D341Med (cell line): ENCODE measurements around the gene GRIK3.

Source experiments
- DNase-seq: peaks from one replicate; pipeline ENCODE4 v3.0.0; 2012; ENCODE audit warnings: low spot score

GRIK3 gene

DNA sequence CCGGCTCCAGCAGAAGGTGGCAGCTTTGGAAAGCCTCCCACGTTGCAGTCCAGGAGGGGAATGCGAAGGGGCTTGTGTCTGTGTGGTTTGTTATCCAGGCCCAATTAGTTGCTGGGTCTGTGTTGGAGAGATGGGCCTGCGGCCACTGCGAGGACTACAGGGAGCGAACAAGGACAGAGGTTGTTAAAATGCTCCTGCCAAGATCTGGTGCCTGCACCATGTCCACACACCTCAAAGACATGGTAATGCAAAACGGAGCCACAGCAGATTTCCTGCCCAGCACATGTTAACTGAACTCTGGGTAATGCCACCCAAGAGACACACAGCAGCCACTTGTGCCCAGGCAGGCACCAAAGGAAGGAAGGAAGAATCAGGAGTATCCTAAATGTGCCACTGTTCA, 18.6 kb downstream of the GRIK3 start:
- DNase-seq: no peak

DNA sequence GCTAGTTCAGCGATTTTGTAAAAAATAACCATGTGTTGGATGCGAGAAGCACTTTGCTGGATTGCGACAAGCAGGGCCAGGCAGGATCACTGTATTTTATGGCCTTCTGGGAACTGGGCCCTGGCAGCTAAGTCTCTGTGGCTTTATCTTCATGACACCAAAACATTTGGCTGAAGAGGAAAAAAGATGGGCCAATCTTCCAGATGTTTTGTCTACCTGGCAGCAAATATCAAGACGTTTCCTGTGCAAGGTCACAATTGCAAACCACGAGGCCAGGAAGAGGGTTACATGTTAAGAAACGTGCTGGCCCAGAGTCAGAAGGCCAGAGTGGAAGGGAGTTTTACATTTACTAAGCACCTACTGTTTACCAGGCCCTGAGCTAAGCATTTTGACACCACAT, 22.1 kb downstream of the GRIK3 start:
- no peak for DNase-seq

DNA sequence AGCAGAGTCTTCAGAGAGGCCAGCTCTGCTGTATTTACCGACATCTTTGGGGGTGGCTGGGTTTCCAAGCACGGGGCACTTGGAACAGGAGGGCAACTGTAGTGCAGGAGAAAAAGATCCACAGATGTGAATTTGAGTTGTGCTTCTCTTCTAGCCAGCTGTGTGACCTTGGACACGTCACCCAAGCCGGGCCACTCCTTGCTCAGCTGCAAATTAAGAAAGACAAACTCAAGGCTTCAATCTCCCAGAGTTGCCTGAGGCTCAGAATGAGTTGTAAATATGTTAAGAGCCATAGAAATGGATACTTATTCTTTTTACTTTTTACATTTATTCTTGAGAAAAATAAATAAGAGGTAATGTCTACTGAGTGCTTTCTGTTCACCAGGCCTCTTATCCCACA, 24.3 kb downstream of the GRIK3 start:
- DNase-seq: no peak

DNA sequence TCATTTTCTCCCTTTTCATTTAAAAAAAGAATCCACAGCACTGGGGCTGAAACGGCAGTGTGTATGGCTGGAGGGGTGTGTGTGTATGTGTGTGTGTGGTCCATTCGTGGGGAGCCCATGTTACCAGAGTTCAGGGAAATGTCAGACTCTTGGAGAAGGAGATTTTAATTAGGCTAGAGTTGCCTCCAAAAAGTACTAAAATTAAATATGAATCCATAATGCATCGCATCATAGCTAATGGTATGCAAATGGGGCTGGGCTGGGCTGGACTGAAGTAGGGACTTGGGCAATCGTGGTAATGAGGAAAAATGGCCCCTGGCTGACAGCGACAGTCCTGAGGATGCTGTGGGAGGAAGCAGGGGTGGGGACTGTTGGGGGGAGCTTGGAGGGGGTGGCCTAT, 24.8 kb downstream of the GRIK3 start:
- no peak for DNase-seq

DNA sequence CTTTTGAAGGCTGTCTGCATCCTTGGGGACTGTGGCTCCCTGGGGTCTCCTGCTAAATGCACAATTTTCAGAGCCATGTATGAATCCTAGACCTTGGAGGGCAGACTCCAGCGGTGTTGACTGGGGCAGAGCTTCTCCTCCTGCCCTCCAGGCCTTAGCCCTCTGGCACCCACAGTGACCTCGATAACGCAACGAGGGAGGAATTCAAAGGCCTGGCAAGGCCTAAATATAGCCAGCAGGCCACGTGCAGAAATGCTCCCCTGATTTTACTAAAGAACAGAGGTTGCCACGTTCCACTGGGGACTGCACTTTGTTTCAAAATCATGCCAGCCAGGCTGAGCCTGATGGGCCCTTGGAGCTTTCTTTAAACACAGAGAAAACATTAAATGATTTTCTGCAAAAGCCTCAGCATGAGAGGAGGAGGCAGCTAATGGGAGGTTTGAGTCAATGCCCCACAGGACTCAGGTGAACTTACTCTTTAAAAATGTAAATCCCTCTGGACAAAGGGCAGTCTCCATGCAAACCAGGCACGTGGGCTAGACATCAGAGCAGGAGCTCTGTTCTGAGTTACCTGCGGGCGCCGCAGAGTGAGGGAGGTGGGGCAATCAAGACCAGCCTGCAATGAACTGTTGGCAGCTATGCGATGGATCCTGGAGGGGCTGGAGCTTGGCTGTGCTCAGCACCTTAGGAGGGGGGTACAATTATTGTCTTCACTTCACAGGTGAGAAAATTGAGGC, 28.0 kb downstream of the GRIK3 start:
- no peak for DNase-seq

DNA sequence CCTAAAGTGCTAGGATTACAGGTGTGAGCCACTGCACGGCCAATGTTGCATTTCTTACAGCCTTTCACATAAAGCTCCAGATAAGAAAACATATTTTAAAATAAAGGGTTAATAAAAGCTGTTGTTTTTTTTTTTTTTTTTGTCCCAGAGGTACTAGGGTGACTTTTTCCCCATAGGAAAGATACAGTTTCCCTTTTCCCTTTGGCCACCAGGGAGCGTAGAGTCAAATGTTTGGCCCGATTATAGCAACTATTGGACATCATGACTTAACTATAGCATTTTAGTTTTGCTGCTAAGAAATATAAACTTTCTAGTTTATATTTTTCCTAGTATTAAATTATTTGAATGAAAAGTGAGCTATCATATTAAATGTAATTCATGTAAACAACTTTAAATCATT, 31.4 kb downstream of the GRIK3 start:
- no peak for DNase-seq

DNA sequence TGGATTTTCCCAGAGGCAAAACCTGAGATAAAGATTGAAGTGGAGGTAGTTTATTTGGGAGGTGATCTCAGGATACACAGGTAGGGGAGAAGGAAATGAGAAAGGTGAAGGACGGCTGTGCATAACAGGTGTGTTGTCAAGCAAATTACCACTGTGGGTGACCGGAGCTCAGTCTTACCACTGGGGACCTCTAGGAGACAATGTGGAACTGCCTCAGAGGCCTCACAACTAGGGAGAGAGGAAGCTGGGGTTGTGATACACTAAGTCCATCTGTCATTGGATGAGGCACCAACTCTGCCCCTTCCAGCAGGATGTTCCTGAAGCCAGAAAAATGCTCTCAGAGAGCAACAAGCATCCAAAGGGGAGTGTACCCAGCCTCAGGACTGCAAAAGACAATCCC, 32.6 kb downstream of the GRIK3 start:
- no peak for DNase-seq

DNA sequence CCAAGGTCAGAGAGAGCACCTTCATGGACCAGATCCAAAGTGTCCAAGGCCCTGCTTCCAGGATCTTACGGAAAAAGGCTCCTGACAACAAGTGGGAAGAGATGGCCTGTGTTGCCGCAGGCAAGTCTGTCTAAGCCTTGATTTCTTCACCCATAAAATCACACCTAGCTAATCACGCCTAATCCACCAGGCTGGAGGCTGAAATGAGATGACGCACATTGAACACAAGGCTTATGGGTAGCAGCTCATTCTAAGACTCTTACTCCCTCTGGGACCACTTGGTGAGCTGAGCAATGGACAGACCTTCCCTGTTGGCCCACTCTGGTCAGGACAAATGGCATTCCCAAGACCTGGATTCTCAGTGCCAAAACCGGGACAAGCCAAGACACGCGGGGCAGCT, 38.2 kb downstream of the GRIK3 start:
- peak; percentile 59 for DNase-seq

DNA sequence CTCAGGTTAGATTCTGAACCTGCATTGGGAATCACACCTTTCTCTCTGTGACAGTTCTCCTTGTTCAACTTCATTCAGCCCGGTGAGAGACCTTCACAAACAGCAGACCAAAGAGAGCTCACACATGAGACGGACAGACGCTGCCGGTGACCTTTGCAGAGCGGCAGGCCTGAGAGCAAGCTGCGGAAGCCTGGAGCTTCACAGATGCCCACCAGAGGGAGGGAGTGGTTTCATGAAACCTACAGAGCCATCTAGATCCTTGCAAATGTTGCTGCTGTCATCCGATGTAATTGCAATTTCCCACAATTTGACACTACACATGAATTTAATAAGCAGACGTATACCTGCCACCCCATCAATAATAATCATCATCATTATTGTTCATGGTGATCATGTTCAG, 39.4 kb downstream of the GRIK3 start:
- no peak for DNase-seq

DNA sequence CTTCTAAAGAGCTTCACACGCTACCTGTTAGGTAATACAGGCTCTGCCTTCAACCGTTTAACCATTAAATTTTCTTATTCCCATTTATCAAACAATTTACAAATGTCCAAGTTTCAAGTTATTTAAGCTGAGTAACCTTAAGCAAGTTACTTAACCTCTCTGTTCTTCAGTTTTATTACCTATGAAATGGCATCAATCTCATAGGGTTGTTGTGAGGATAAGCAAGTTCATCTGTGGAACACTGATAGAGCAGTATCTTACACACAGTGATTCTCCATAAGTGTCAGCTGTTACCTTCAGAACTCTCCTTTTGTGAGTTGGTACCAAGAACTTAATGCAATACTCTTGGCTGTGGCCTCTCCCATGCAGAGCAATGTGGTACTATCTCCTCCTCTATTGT, 40.0 kb downstream of the GRIK3 start:
- DNase-seq: no peak

DNA sequence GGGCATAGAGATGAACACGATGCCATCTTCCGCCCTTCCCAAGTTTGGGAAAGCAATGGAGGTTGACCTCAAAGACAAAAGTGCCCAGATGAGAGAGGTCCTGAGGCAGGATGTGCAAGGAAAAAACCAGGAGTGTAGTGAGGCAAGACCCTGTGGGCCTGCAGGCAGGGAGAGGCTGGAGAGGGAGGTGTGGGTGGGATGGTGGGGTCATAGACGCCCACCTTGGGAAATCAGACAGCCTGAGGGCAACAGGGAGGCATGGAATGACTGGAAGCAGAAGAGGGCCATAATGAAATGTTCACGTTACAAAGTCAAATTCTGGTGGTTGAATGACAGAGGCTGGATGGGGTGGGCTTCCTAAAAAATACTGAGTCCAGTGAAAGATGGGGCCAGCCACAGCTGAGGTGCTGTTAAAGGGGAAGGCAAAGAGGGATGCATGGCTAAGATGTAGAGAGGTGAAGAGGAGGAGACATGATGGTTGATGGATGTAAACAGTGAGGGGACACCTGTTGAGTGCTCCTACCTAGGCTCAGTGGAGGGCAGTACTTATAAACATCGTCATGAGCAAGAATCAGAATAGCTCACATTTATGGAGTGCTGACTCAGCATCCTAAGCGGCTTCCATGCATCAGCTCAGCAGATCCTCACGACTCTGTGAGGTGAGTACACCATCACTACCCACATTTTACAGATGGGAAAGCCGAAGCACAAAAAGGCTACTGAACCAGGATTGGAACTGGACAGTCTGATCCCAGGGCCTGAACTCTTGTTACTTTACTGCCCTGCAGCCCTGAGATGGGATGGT, 42.0 kb downstream of the GRIK3 start:
- no peak for DNase-seq

DNA sequence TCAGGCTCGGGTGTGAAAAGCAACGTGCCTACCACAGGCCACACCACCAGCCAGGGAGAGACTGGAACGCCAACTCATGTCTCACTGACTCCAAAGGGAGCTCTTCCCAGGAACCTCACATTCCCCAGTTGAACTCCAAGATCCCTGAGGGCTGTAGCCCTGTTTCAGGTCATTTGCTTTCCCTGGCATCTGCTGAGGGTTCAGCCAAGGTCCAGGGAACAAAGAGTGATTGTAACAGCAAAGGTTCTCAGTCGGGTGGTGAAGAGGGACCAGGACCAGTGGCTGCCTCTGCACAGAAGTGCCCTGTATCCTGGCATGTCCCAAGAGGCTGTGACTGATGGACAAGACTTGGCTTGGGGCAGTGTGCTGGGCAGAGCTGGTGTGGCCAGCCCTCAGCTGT, 42.8 kb downstream of the GRIK3 start:
- DNase-seq: no peak

DNA sequence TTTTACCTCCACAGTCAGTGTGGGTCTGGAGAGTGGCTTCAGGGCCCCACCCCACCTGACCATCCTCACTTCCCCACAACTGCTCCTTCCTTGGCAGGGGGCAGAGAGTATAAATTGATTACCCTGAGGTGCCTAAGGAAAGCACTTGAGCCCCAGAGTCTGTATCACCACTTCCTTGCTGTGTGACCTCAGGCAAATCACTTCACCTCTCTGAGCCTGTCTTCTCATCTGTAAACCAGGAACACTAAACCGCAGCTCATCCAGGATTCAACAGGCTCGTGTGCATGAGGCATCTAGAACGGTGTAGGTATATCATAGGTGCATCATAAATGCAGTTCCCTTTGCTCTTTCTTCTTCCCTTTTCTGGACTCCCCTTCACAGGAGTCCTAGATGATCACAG, 43.4 kb downstream of the GRIK3 start:
- no peak for DNase-seq

DNA sequence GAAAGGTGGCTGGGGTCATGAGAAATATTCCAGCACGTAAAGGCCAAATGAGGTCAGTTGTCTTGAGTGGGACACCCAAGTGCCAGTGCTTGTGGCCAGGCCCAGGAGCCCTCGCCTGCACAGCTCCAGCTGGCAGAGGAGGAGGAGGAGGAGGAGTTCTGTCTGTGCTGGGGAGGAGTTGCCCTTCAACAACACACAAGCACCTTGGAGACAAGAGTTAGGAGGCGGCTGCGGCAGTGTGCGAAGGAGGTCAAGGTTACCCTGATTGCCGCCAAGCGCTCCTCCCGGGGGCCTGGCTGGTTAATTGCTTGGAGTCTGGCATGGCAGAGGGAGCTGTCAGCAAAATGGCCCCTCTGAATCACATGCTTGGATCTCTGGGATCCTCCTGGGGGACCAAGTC, 45.1 kb downstream of the GRIK3 start:
- no peak for DNase-seq

DNA sequence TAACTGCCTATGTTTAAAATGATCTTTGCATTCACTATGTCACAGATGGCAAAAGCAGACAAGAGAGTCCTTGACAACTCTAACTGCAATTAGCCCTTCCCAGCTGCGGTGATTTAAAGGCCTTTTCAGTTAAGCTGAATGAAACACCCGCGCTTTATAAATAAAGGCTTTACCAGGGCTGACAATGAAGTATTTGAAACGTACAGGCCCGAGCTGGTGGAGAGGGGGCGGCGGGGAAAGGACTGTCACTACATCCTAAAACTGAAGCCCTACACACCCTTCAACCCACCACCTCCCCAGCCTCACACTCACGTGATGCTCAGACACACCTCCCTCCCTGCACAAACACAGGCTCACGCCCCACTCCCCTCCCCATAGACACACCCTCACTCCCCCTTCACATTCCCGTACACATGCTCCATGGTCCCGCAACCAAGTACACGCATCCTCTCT, 45.5 kb downstream of the GRIK3 start:
- no peak for DNase-seq

DNA sequence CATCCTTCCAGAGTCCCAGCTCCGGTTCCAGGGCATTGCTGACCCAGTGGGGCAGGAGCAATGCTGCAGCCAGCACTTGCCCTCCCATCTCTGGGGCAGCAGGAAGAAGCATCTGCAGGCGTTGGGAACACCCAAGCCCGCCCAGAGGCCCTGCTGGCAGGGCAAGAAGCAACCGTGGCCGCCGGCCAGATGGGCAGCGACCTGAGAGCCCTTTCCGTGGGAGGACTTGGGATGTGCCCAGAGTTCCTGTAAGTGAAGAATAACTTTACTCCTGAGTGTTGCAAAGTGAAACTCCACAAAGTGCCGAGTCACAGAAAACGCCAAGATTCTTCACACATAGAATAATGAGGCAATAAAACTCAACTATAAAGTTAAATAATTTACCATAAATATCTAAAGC, 46.0 kb downstream of the GRIK3 start:
- DNase-seq: no peak

DNA sequence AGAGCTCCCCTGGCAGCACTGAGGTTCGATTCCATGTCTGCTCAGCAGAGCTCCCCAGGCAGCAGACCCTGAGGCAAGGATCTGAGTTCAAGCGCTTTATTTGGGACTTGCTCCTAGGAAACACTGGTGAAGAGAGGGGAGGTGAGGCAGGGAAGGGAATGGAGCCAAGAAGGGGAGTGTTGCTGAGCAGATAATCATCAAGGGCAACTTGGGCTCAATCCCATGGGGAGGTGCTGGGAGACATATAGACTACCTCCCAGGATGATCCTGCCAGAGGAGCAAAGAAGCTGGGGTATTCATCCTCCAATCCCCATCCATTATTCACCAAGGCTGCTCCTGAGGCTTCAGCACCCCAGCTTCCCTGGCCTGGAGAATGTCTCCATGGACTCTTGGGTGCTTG, 47.0 kb downstream of the GRIK3 start:
- DNase-seq: no peak

DNA sequence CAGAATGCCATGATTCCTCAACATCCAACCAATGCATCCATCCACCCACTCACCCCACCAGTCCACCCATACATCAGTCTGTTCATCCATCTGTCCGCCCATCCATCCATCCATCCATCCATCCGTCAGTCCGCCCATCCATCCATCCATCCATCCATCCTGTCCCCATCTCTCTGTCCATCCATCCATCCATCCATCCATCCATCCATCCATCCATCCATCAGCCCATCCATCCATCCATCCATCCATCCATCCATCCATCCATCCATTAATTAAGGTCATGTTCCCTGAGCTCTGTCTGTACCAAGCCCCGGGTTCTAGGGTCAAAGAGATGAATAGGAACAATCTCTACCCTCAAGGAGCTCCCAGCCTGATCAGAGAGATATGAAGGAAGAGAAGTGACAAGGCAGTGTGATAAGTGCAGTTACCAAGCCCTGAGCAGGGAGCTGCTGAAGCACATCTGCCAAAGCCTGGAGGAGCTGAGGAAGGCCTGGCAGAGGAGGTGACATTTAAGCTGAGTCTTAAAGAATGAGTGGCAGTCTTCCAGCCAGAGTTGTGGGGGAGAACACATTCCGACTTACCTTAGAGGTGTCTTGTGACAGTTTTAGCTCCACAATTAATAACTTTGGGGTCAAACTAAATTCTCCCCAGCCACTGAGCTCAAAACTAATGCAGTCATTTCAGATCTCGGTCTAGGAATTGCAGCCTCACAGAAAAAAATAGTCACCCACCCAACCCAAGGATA, 47.9 kb downstream of the GRIK3 start:
- DNase-seq: no peak

DNA sequence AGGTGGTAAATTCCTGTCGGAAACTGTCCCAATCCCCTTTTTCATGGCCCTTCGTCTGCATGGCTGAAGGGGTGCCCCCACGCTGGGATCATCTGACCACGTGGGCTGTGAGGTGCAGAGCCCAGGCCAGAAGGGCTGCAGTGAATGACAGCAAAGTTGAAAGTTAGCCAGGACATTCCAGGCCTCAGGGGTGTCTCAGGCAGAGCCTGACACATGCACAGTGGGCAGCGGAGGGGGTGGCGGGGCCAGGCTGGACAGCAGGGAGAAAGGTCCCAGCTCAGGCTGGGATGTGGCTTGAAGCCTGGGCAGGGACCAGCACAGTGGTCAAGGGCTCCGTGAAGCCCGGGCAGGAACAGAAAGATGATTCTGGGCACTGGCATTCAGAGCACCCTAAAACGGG, 49.6 kb downstream of the GRIK3 start:
- no peak for DNase-seq

DNA sequence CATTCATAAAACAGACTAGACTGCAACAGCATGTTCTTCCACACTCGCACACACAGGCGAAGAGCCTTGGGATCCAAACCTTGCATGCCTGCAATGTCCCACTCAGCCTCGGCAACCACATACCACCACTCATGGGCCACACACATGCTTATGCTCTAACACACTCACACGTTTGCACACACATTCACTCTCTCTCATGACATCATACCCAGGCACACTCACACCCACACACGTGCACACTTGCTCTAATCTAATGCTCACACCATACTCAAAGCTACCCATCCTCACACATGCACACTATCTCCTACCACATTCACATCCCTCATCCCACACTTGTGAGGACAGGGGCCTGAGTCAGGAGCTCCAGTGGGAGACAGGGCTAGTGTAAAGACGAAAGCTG, 50.3 kb downstream of the GRIK3 start:
- DNase-seq: no peak

DNA sequence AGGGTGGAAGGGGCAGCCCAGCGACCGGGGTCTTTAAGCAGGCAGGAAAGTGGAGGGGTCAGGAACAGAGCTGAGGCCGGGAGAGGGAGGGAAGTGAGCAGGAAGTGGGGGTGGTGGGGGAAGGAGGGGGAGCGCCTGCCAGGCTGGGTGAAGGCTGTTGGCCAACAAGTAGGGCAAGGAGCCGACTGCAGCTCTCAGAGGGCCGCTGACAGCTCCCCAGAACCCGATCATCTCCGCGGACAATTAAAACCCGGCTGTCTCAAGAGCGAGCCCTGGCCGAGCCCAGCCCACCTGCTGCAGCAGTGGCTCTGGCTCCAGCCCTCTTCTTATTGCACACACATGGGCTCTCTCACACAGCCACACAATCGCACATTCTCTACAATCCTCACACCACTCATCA, 51.6 kb downstream of the GRIK3 start:
- DNase-seq: no peak

DNA sequence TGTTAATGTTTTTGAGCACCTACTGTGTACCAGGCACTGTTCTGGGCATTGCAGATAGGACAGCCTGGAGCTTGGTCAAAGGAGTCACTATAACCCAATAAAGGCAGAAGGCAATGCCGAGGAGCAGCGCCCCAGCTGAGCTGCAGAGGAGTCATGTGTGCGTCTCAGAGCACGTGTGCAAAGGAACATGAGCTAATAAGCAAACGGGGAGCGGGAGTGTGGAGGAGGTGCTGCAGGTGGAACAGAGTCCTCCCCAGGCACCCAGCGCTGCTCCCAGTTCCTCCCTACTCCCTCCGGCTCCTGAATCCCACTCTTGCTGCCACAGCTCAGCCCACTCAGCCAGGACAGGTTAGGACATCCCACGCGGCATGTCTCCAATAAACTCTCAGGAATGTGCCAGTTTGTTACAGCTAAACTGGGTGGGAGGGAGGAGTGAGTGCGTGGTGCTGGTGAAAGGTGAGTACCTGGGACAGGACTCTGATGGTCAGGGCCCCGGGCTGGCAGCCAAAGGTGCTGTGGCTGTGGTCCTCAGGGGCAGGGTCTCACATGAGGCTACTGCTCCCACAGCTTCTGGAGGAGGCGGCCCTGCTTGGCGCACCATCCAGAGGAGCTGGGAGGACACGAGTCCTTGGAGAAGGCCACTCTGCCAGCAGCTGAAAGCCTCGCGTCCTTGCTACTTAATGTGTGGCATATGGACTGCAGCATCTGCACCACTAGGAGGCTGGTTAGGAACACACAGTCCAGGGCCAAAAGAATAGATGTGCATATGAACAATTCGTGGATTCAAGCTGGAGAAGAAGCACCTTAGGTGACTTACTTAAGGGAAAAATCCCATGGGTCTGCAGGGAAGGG, 52.3 kb downstream of the GRIK3 start:
- no peak for DNase-seq
